Activated CD4-positive, CD25-positive, alpha-beta regulatory T cell treated with anti-CD3 and anti-CD28 coated beads, Interleukin-2, amount 50 U/mL, for 72 hours (primary cell): Measurements from ENCODE around the gene MYBL2.
"Not testable (repeated sequence)": the region's sequence is repeated elsewhere in the genome, so short reads cannot be mapped to it uniquely, and the experiment has no call there.

ENCODE experiments used
- DNase-seq: peaks from one replicate; pipeline ENCODE4 v3.0.0; 2021

Gene MYBL2

DNA sequence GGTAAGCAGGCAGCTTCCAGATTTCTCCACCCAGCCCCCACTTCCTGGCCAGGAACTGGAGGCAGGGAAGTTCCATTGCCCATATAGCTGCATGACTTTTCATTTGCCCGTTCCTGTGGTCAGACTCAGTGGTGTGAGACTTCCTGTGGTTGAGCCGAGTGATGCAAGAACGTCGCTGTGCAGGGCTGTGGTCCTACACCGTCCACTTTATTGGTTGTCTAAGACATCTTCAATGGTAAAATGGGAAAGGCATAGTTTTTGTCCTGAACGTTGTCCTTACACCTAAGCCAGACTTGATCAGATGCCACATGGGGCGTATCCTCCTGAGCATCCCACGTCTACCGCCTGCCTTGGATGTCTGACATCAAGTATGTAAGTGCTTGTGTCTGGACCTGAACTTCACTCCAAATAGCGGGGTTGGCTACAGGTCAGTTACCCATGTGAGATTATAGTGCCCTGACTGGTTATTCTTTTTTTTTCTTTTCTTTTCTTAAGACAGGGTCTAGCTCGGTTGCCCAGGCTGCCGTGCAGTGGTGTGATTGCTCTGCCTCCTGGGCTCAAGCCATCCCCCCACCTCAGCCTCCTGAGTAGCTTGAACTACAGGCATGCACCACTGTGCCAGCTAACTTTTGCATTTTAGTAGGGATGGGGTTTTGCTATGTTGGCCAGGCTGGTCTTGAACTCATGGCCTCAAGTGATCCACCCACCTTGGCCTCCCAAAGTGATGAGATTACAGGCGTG, 85.8 kb downstream of the MYBL2 start:
- peak; percentile 62 for DNase-seq

DNA sequence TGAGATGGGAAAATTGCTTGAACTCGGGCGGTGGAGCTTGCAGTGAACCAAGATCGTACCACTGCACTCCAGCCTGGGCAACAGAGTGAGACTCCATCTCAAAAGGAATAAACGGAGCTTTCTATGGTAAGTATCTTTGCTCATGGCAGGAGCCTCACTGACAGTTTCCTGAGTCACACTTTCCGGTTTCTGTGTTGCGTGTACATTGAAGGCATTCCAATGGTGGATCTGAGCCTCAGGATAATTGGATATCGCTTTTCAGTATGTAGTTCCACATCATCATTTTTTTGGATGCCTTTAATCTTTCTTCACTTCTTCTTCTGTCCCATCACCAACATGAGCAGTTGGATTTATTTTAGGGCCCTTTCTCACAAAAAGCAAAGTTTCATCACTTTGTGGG, 88.5 kb downstream of the MYBL2 start:
- DNase-seq: no peak

DNA sequence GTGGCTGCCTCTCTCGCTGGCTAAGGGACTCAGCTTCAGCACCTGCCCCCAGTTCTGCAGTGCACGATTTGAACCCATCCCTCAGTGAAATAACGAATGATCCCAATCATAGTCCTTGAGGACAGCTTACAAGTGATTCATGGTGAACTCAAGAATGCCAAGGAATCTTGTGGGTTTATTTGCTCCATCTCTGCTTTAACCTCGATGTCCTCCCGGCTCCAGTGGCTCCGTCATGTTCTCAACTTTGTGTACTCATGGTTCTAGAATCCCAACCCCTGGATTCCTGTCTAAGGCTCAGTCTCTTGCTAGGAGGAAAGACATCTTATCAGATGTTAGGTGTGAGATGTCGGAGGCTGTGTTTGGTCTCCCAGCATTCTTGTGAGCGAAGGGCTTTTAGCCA, 88.9 kb downstream of the MYBL2 start:
- no peak for DNase-seq

DNA sequence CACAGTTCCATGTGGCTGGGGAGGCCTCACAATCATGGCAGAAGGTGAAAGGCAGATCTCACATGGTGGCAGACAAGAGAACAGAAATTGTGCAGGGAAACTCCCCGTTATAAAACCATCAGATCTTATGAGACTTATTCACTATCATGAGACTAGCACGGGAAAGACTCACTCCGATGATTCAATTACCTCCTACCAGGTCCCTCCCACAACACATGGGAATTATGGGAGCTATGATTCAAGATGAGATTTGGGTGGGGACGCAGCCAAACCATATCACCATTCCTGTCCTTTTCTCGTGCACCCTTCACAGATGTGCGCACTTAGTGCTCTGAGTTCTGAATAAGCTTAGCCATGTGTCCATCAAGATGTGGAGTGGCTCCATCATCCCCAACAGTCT, 91.0 kb downstream of the MYBL2 start:
- DNase-seq: not testable (repeated sequence)

DNA sequence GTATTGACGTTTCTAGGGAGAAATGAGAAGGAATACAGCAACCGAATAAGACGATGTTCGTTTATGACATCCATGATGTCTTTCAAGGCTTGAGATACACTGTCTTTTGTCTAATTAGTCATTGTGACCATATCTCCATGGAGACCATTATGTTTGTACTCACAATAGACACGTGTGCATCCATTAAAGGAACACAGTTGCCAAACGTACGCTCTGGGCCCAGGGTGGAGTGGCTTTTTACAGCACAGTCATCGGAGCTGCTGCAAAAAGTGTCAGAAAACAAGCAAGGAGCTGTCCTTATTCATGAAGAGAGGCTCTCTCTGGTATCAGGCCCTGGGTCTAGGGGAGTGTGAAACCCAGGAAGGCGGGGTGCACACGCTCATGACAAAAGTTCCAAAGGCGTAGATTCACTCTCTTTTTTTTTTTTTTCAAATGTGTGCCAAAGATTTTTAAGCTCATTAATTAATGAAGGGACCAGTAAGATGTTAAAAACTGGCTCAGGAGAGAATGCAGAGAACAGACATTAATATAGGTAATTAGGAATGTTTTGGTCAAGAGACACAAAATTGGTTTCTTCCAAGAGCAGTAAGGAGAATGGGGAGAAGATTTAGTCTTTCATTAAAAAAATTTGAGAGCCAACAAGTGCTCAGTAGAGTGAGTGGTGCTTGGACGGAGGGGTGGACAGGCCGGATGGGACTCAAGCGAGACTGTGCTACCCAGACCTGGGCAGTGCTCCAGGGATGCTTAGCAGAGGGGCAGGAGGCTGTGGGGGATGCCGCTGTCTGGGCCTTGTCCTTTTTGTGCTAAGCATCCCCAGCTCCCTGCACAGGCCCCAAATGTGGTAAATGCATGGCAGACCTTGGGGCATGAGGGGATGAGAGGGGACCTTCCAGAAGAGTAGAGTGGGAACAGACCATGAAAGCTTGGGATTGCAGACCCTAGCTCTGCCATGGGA, 94.7 kb downstream of the MYBL2 start:
- DNase-seq: no peak

DNA sequence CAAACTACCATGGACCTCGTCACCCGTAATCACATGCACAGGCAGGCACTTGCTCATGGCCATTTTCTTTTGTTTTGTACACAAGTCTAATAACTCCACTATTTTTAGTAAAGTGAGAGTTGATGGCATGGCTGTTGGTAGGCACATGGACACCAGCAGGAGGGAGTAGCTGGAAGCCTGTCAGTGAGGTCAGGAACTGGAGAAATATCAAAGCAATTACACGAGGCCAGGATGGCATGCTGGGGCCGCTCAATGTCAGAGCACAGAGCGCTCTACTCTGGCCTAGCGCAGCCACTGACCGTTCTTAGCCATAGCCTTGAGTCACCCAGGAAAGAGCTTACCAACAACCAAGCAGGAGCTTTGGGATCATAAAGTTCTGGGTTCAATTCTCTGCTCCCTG, 96.0 kb downstream of the MYBL2 start:
- no peak for DNase-seq

DNA sequence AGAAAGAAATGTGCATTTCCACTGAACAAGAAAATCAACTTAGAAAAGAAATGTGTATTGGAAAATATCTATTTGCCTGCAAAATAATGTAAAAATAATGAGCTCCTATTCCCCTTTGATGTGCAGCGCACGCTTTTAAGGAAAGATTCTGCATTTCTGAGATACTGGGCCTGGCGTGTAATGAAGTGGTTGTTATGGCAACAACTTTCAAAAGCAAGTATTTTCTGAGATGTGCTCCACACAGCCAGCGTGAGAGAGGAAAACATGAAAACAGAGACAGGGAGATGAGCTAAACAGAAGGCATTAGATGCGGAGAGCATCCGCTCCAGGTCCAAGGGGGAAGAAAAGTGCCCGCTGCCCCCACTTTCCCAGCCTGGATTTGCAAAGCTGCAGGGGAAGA, 99.0 kb downstream of the MYBL2 start:
- no peak for DNase-seq
